GM21723 (cell line): Measurements from ENCODE around the gene MMD.
"Not testable (repeated sequence)": the region's sequence is repeated elsewhere in the genome, so short reads cannot be mapped to it uniquely, and the experiment has no call there.

ENCODE experiments used
- ATAC-seq: cut with Tn5 transposase; IDR thresholded peaks from one replicate; pipeline ENCODE4 v1.9.1; 2021; ENCODE audit warnings: mild to moderate bottlenecking, moderate library complexity; ENCODE audit not compliant: unreplicated experiment

MMD gene

GRCh38 chr17:55402374-55402773, 19.3 kb downstream of the MMD start:
- no peak for ATAC-seq

- ATAC-seq = no peak
Observed at GRCh38 chr17:55398689-55399088, 22.9 kb downstream of the MMD start.

GRCh38 chr17:55395803-55396505, 25.7 kb downstream of the MMD start:
- ATAC-seq = no peak

GRCh38 chr17:55394357-55395021, 27.1 kb downstream of the MMD start:
- no peak for ATAC-seq

- no peak for ATAC-seq
Observed at GRCh38 chr17:55391764-55392467, 29.7 kb downstream of the MMD start.

- no peak for ATAC-seq
Observed at GRCh38 chr17:55391244-55391757, 30.3 kb downstream of the MMD start.

GRCh38 chr17:55390364-55390977, 31.2 kb downstream of the MMD start:
- no peak for ATAC-seq

GRCh38 chr17:55389715-55390114, 31.9 kb downstream of the MMD start:
- not testable (repeated sequence) for ATAC-seq

- ATAC-seq = no peak
Observed at GRCh38 chr17:55388842-55389241, 32.8 kb downstream of the MMD start.

- ATAC-seq = no peak
Observed at GRCh38 chr17:55386796-55387332, 34.8 kb downstream of the MMD start.

- no peak for ATAC-seq
Observed at GRCh38 chr17:55384643-55385232, 36.9 kb downstream of the MMD start.

GRCh38 chr17:55383771-55384642, 37.6 kb downstream of the MMD start:
- ATAC-seq = no peak

GRCh38 chr17:55381017-55381770, 40.4 kb downstream of the MMD start:
- ATAC-seq = no peak

- no peak for ATAC-seq
Observed at GRCh38 chr17:55377671-55378275, 43.9 kb downstream of the MMD start.

GRCh38 chr17:55368706-55369105, 52.9 kb downstream of the MMD start:
- ATAC-seq = no peak

- ATAC-seq = no peak
Observed at GRCh38 chr17:55366020-55366481, 55.6 kb downstream of the MMD start.

- ATAC-seq = no peak
Observed at GRCh38 chr17:55363033-55363432, 58.6 kb downstream of the MMD start.

- no peak for ATAC-seq
Observed at GRCh38 chr17:55360971-55361370, 60.7 kb downstream of the MMD start.
